HL-60/S4 treated with phorbol 12-myristate 13-acetate at 8.2 ng/mL for 4 days and 3 days (cell line): ENCODE data around the gene SH2D6.
"Not testable (repeated sequence)": the region's sequence is repeated elsewhere in the genome, so short reads cannot be mapped to it uniquely, and the experiment has no call there.

Source experiments
- in situ Hi-C: fragments of 300-500 bp; cut with MboI; formaldehyde crosslinking; loops from 2 replicates; pipeline ENCODE4 v1.15.0; 2022; ENCODE audit warnings: low sequenced_read_pairs

SH2D6 gene

GRCh38 chr2:85459771-85460170 is 41.3 kb downstream of the SH2D6 start:
- in situ Hi-C loops = no loop called here

- in situ Hi-C loops = no loop called here
These were observed 43.8 kb downstream of the SH2D6 start for GRCh38 chr2:85462322-85462721.

GRCh38 chr2:85468096-85468703 is 49.7 kb downstream of the SH2D6 start:
- in situ Hi-C loops = no loop called here

- in situ Hi-C loops = no loop called here
These were observed 50.3 kb downstream of the SH2D6 start for GRCh38 chr2:85468704-85469349.

GRCh38 chr2:85470850-85471800 is 52.6 kb downstream of the SH2D6 start:
- in situ Hi-C loops = no loop called here

- in situ Hi-C loops = no loop called here
These were observed 53.7 kb downstream of the SH2D6 start for GRCh38 chr2:85472261-85472660.

GRCh38 chr2:85475799-85476490 is 57.4 kb downstream of the SH2D6 start:
- in situ Hi-C loops = no loop called here

- in situ Hi-C loops = no loop called here
These were observed 58.1 kb downstream of the SH2D6 start for GRCh38 chr2:85476624-85477023.

GRCh38 chr2:85477884-85478283 is 59.4 kb downstream of the SH2D6 start:
- in situ Hi-C loops = no loop called here

- in situ Hi-C loops = no loop called here
These were observed 63.6 kb downstream of the SH2D6 start for GRCh38 chr2:85481818-85482777.

GRCh38 chr2:85484615-85485014 is 66.1 kb downstream of the SH2D6 start:
- in situ Hi-C loops = not testable (repeated sequence)

GRCh38 chr2:85485815-85486214 is 67.3 kb downstream of the SH2D6 start:
- in situ Hi-C loops = no loop called here
